HG03064 (cell line): ENCODE measurements around the gene CNN2.

Experiments used
- ATAC-seq: cut with Tn5 transposase; IDR thresholded peaks from one replicate; pipeline ENCODE4 v1.9.1; 2021; ENCODE audit warnings: low read depth; ENCODE audit not compliant: unreplicated experiment

The CNN2 gene

DNA sequence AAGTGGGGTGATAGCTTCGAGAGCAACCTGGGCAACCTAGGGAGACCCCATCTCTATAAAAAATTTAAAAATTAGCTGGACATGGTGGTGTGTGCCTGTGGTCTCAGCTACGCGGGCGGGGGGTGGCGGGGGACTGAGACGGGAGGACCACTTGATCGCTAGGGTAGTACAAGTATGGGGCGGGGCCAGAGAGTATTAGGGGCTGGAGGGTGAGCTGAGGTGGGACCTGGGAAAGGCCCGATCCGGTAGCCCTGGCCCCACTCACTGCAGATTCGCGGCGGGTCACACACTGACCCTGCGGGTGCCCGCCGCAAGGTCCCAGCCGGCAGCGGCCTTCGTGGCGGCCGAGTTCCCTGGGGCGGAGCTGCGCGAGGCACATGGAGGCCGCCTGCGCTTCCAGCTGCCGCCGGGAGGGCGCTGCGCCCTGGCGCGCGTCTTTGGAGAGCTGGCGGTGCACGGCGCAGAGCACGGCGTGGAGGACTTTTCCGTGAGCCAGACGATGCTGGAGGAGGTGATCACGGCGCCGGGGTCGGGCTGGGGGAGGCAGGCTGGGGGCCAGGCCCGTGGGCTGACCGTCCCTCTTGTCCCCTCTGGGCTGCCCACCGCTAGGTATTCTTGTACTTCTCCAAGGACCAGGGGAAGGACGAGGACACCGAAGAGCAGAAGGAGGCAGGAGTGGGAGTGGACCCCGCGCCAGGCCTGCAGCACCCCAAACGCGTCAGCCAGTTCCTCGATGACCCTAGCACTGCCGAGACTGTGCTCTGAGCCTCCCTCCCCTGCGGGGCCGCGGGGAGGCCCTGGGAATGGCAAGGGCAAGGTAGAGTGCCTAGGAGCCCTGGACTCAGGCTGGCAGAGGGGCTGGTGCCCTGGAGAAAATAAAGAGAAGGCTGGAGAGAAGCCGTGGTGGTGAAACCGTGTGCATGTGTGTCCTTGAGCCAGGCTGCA is 38.5 kb downstream of the CNN2 start:
- no peak for ATAC-seq

DNA sequence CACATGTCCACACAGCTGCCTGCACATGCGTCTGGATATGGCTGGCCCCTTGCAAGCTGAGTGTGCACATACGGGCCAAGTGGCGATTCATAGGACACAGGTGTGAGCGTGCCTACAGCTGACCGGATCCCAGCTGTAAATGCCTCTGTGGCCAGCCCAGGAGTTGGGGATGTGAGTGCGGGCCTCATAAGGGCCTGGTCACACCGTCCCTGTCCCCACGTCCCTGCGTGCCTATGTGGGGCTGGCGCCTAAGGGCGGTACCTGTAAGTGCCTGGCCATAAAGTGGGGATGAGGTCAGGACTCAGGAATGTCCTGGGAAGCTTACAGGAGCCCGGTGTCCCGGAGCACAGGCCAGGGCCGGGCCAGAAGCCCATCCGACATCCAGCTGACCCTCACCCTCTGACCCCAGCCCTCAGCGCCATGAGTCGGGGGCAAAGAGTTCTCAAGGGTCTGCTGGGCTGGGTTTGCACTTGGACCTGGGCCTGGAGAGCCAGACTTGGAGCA is 39.2 kb downstream of the CNN2 start:
- ATAC-seq = no peak

DNA sequence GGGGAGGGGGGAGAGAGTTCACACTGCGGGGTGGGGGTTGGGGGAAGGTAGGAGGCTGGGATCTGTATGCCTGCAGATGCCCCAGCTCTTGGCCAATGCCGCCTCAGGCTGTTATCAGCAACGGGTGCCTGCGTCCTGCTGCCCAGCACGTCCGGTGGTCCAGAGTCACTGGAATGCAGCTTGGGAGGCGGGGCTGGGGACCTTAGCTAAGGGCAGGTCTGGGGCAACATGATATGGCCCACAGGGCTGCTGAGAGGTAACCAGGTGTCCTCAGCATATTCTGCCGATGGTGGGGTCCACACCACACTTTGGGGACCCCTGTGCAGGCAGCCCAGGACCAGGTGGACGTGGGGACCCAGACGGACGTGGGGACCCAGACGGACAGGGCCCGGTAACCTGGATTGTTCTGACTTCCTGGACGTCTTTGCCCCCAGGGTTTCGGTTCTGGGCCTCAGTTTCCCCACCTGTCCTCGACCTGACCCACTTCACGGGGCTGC is 39.9 kb downstream of the CNN2 start:
- no peak for ATAC-seq

DNA sequence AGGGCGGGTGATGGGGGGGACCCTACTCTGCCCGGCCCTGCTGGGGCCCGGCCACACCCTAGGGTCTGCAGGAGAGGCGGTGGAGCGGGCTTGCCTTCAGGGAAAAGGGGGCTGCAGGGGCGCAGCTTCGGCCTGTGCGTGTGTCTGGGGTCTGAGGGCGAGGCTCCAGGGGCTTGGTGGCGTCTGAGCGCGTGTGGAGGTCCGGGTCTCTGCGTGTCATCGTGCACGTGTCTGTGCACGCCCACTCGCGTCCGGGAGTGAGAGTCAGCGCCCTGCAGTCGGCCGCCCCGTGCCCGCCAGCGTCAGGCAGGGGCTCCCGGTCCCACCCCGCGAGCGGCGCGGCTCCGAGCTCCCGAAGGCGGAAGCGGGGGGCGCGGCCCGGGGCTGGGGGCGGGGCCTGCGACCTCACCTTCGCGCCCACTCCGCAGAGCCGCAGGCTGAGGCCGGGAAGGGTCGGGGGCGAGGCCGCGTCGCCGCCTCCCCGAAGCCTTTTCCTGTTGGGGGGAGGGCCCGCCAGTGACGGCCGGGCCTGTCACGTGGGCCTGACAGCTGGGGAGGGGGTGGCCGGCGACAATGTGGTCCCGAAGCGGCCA is 40.4 kb downstream of the CNN2 start, which contains the start of gene ARHGAP45:
Gene ARHGAP45 (plus strand): TSS at position 420 of the 593 bp plus-strand sequence. CDS start 239 bp downstream, outside the sequence.
- ATAC-seq = no peak

DNA sequence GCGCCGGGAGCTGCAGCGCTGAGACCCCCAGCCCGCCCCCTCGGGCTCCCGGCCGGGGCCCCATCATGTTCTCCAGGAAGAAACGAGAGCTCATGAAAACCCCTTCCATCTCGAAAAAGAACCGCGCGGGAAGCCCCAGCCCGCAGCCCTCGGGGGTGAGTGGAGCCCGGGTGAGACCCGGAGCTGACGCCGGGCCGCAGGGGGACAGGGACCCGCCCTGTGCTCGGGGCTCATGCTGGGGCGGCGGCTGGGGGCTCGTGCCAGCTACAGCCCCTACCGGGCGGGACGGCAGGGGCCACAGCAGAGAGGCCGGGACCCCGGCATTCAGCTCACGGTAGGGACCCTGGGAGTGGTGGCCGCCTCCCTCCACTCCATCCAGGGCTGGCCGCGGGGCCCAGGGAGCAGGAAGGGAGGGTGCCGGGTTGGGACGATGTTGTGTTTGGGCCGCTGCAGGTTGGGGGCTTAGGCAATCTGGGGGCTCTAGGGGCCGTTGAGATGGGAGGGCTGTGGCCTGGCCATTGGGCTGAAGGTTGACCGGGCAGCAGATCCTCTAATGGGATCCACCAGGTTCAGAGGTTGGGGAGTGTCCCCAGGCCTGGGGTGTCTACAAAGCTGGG is 41.0 kb downstream of the CNN2 start:
- no peak for ATAC-seq

DNA sequence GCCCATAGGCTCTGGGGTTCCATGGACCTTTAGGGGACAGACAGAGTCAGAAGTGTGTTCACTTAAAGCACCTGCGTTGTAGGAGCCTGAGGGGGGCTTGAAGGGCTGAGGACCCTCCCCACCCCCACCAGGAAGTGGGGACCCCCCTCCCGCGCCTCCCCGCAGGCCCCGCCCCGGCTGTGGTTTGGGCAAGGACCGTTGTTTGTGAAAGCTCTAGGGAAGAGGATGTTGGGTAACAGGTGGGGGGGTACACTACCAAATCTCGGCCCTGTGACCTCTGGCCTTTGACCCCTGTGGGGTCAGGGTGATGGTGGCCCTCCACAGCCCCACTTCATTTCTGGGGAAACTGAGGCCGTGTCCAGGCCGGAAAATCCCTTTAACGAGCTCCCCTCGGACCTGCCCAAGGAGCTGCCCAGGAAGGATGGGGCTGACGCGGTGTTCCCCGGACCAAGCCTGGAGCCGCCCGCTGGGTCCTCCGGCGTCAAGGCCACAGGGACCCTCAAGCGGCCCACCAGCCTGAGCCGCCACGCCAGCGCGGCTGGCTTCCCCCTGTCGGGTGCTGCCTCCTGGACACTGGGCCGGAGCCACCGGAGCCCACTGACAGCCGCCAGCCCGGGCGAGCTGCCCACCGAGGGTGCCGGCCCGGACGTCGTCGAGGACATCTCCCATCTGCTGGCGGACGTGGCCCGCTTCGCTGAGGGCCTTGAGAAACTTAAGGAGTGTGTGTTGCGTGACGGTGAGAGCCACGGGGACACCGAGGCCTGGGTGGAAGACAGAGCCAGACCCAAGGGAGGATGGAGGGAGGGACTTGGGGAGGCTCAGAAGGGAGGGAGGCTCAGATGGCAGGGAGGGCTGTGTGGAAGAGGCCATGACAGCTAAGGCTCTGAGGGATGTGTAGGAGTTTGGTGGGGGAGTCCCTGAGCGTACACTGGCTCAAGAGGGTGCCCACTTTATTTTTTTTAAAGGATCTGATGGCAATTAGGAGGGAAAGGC is 41.9 kb downstream of the CNN2 start:
- ATAC-seq = no peak

DNA sequence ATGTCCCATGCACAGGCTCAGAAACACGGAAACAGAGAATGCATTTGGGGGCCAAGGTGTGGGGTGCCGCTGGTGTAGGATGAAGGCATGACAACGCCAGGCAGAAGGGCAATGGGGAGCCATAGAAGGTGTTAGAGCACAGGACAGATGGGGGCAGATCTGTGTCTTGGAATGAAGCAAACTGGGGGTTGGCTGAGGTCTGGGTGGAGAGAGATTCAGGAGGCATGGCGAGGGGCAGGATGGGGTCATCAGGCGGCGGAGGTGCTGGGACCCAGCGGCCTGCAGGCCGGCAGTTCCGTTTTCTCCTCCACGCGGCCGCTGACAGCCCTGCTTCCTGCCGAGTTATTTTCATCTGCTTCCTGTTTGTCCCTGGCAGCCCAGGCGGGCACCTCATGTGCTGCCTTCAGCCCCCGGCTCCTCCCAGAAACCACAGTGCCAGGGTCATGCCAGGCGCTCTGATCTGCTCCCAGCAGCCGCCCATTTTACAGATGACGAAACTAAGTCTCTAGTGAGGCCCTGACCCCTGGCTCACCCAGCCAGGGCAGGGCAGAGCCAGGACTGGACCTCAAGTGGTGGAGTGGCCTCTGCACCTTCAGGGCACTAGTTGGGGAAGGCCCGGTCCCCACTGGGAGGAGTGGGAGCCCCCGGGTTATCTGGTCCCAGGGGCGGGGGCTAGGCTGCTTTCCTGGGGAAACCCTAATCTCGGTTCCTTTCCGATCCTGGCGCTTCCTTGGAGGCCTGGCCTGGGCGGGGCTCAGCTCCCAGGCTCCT is 42.8 kb downstream of the CNN2 start:
- no peak for ATAC-seq

DNA sequence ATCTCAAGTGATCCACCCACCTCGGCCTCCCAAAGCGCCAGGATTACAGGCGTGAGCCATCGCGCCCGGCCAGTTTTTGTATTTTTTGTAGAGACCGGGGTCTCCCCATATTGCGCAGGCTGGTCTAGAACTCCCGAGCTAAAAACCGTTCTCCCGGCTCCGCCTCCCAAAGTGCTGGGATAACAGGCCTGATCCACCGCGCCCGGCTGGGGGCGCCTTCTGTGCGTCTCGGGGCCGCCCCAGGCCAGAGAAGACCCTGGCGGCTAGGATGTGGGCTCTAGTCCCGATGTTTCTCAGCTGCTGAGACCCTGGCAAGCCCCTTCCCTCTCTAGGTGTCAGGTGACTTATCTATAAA is 44.1 kb downstream of the CNN2 start:
- ATAC-seq = no peak

DNA sequence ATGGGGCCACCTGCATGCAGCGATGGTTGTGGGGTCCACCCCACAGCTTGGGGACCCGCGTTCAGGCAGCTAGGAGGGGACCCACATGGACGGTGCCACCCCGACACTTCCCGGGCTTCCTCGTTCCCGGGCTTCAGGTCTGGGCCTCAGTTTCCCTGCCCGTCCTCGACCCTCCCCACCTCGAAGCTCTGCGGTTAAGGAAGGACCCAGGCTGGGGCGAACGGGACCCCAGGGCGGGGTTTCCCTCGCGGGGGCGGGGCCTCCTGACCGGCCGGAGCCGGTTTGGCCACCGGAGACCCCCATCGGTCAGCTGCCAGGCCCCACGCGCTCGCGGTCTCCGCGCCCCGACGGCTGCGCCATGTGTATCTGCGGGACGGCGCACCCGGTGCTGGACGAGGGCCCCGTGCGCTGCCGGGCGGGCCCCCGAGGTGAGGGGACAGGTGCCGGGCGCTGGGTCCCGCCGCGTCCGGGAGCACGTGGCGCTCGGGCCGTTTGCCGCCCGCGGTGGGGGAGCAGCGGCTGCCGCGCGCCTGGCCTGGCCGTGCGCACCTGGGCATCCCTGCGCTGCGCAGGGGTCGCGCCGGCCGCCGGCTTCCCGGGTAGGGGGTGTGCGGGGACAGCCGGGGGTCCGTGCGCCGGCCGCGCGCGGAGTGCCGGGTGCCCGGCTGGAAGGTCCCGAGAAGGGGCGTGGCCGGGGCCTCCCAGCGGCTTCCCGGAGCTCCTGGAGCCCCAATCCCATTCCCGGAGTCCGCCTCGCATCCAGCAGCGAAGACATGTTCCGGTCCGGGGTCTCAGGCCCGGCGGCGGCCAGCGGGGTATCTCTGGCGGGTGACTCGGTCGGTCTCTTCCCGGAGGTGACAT is 44.8 kb downstream of the CNN2 start:
- no peak for ATAC-seq

DNA sequence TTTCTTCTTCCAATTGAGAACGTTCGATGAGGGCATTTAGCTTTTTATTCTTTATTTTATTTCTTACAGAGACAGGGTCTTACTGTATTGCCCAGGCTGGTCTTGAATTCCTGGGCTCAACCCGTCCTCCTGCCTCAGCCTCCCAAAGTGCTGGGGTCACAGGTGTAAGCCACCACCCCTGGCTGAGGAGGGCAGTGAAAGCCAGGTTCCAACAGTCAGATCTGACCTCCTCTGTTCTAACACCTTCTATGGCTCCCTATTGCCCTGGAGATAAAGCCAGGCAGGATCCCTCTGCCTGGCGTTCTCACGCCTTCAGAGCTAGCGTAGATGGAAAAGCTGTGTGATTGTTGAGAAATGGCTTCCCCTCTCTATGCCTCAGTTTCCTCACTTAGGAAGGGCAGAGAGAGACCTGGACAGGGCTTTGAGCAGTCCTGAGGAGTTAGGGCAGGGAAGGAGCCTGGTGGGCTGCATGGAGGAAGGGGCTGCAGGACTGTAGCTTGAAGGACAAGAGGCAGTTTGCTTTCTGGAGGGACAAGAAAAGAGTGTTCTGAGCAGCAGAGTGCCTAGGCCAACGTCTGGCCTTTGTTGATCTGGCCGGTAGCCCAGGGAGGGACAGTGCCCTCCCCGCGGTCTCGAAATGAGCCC is 46.1 kb downstream of the CNN2 start:
- ATAC-seq = no peak

DNA sequence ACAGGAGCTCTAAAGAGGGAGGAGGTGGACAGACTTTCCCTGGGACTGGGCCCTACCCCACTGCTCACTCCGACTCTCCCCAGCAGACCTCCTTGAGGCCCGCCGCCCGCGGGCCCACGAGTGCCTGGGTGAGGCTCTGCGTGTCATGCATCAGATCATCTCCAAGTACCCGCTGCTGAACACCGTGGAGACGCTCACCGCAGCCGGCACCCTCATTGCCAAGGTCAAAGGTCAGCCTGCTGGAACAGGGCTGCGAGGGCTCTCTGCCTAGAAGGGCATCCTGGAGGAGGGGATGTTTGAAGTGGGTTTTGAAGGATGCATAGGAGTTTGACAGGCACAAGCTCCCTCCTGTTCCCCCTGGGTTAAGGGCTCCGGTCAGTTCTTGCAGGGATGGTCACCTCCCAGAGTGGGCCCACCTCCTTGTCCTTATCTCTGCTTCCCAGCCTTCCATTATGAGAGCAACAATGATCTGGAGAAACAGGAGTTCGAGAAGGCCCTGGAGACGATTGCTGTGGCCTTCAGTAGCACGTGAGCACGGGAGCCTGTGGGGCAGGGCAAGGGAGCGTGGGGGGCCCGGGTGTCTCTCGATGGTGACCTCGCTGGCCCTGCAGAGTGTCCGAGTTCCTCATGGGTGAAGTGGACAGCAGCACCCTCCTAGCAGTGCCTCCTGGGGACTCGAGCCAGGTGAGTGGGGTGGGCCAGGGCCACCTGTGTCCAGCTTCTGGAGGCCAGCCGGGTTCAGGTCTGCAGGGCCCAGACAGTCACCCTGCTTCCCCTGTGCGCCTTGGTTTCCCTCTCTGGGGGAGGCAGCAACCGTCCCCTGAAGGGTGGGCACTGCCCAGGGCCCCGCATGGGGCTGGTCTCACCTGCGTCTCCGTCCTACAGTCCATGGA is 46.9 kb downstream of the CNN2 start:
- ATAC-seq = no peak

DNA sequence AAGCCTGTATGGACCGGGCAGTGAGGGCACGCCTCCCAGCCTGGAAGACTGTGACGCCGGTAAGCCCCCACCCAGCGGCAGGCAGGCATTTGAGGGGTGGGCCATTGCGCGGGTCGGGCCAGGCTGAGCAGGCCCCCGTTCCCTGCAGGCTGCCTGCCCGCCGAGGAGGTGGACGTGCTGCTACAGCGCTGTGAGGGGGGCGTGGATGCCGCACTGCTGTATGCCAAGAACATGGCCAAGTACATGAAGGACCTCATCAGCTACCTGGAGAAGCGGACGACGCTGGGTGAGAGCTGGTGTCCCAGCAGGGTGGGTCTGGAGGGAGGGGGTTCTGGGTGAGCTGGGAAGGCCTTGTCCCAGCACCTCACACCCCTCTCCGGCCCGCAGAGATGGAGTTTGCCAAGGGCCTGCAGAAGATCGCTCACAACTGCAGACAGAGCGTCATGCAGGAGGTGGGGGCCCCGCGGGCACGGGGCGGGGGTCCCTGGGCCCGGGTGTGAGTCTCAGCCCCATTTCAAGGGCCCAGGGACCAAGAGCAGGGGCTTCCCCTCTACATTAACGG is 47.6 kb downstream of the CNN2 start:
- no peak for ATAC-seq

DNA sequence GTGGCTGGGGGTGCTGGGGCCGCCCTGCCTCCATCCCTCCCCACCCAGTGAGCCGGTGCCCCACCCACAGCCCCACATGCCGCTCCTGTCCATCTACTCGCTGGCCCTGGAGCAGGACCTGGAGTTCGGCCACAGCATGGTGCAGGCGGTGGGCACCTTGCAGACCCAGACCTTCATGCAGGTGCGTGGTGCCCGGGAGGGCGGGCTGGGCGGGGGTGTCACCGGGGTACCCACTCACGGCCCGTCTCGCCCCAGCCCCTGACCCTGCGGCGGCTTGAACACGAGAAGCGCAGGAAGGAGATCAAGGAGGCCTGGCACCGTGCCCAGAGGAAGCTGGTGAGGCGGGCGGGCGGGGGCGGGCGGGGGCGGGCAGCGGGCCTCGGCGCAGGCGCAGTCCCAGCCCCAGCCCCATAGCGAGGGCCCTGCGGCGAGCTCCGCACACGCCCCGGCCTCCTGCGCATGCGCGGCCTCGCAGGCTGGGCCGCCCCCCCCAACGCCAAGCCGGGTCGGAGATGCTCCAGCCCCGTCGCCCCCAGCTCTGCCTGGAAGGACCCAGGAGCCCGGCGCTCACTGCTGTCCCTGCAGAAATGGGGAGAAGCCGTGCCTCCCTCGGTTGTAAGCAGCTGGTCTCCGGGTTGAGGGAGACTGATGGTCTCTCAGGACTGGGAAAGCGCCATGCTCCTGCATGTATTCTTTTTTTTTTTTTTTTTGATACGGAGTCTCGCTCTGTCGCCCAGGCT is 48.3 kb downstream of the CNN2 start:
- no peak for ATAC-seq

DNA sequence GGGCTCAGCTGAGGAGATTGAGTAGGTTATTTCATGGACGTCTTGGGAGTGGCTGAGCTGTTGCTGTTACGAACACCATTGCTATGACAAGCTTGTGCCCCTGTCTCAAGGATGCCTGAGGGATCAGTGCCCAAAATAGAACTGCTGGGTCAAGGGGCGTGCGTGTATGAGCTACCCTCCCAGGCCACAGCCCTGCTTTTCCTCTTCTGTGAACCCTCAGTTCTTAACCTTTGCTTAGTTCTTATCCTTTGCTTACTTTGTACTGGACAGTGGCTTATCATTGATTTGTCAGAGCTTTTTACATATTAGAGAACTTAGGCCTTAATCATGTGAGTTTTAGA is 49.6 kb downstream of the CNN2 start:
- no peak for ATAC-seq

DNA sequence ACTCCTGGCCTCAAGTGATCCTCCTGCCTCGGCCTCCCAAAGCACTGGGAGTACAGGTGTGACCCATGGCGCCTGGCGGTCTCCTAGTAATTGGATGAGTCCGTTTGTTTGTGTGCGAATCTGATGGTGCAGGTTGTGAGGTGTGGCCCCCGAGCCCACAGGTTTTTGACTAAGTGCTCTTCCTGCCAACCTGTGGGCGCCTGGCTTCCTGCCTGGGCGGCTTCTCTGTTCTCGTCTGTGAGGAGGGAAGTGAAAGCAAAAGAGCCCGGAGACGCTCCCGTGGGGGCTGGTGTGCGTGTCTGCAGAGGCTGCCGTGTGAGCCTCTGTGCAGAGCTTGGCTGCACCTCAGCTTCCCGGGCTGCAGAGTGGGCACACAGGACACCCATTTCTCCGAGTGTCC is 50.5 kb downstream of the CNN2 start:
- ATAC-seq = peak; percentile 53

DNA sequence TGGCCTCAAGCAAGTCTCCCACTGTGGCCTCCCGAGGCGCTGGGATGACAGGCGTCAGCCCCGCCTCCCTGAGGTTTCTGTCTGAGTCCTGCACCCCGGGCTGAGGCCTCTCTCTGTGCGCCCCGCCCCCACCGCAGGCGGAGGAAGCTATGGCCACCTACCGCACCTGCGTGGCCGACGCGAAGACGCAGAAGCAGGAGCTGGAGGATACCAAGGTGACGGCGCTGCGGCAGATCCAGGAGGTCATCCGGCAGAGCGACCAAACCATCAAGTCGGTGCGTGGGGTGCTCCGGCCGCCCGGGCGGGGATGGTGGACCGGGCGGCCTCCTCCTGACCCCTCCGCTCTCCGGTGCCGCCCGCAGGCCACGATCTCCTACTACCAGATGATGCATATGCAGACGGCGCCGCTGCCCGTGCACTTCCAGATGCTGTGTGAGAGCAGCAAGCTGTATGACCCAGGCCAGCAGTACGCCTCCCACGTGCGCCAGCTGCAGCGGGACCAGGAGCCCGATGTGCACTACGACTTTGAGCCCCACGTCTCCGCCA is 53.2 kb downstream of the CNN2 start:
- ATAC-seq = no peak
